Activated T-helper 1 cell treated with Interleukin-2 at 50 U/mL for 16 hours (primary cell): ENCODE results near the gene ALDH18A1.

Experiments used
- DNase-seq: peaks from one replicate; pipeline ENCODE4 v3.0.0-alpha.2; 2020; ENCODE audit warnings: low read depth

Gene ALDH18A1

DNA sequence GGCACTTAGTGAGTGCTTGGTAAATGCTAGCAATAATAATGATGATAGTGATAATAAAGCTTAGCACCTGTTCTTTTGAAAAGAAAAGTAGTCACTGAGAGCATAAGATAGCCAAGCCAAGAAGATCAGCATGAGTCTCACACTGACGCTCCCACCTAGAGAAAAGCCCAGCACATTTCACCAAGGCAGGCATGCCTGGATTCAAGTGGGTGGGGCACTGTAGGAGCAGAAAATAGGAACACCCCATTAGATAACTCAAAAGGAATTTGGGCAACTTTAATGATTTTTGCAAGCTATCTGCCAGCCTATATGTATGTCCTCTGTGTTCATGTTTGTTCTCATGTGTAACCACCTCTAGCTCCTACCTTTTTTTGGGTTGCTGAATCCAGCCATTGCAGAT is 77.2 kb downstream of the ALDH18A1 start:
- no peak for DNase-seq

- DNase-seq = no peak
These were observed 77.9 kb downstream of the ALDH18A1 start for GRCh38 chr10:95578619-95579018.

DNA sequence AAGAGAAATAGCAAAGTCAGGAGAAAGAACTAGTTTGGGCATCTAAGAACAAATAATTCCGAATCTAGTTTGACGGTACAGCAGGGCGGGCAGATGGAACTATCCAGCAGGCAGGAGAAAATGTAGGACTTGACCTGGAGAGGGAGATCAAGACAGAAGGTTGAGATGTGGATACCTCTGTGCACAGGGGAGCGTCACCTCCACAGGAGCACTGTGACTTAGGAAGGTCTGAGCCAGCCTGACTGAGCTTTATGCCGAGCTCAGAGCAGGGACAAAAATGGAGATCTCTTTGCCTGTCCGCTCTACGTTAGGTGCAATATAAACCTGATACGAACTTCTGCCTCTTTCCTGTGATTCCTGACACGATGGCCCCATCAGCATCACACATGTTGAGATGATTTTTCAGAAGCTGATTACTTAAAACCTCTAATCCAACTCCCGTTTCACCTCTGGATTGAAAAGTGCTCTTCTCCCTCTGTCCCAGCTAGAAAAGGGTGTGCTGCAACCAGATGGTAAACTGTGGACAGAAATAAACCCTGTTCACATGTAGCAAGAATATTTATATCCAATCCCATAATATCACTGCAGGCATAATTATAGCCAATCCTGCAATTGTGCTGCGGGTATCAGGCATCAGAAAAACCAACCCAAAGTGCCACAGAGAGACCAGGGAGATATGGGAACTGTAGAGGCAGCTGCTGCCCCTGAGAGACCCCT is 81.7 kb downstream of the ALDH18A1 start:
- no peak for DNase-seq

GRCh38 chr10:95573964-95574604 is 82.4 kb downstream of the ALDH18A1 start:
- no peak for DNase-seq

DNA sequence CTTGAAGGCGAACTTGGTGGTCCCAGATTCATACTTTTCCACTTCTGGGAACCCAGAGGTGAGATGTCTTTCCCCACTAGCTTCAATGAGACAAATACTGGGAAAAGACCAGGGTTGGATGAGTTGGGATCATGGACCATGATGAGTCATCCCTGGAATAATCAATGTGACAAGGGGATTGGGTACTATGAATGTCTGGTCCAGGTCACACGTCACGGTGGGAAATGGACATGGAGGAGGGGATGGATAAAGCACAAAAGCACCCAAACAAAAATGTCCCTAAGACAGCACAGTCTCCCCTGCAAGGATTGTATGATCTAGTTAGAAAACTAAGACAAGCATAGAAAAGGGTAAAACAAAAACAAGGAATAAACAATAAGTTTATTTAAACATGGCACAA is 83.0 kb downstream of the ALDH18A1 start:
- DNase-seq = no peak

- no peak for DNase-seq
These were observed 84.2 kb downstream of the ALDH18A1 start for GRCh38 chr10:95572131-95572820.

GRCh38 chr10:95571390-95571789 is 85.1 kb downstream of the ALDH18A1 start:
- no peak for DNase-seq

DNA sequence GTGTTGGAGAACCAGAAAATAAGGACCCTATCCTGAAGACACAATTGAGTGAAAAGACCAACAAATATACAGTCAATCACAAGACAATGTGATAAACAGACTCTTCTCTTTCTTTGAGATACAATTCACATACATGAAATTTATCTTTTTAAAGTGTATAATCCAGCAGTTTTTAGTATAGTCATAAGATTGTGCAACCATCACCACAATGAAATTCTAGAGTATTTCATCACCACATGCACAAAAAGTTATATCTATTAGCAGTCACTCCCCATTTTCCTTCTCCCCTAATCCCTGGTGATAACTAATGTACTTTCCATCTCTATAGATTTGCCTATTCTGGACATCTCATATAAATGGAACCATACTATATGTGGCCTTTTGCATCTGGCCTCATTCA is 87.1 kb downstream of the ALDH18A1 start:
- no peak for DNase-seq

DNA sequence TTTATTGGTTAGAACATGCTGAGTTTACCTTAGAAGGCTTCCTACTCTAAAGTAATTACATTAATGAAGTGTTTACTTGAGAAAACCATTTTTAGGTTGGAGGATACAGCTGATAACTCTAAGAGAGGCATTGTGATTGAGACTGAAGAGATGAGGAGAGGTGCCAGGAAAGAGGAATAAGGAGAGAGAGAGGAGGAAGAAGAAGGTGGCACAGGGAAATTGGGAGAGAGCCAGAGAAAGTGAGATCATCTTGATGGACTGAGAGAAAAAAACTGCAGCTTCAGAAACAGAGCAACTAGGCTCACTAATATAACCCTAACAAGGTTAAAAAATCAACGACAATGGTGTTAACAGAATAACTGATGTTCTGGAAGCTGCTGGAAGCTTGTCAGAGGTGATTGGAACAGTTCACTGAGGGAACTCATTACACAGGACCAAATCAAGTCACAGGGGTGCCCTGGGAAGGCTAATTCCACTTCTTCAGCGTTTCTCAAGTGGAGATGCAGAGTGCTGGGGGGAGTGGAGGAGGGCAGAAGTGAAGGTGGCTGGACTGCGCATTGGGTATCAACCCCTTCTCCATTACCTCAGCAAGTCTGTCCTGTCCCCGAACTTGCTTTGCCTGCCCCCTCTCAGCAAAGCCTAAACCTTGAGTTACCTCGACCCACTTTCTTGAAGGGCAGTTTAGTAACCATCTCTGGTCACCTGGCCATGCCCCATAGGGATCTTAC is 88.4 kb downstream of the ALDH18A1 start:
- no peak for DNase-seq

DNA sequence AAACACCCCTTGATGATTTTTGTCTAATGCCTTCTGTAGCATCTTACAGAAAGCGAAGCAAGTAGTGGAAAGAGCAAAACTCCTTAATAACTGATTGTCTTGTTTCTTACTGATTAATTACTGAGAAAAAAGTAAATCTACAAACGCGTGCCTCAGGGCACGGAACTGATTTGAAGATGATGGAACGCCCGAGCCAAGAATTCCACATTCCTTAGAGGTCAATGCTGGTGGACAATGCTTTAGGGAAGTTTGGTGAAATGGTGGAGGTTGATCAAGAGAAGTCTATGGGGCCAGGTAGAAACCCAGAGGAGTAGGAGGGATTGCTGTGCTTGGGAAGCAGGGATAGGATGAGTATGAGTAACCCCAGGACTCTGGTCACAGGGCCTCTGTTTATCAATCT is 90.4 kb downstream of the ALDH18A1 start:
- no peak for DNase-seq

- no peak for DNase-seq
These were observed 91.2 kb downstream of the ALDH18A1 start for GRCh38 chr10:95565336-95565735.

GRCh38 chr10:95564291-95564690 is 92.2 kb downstream of the ALDH18A1 start:
- no peak for DNase-seq

DNA sequence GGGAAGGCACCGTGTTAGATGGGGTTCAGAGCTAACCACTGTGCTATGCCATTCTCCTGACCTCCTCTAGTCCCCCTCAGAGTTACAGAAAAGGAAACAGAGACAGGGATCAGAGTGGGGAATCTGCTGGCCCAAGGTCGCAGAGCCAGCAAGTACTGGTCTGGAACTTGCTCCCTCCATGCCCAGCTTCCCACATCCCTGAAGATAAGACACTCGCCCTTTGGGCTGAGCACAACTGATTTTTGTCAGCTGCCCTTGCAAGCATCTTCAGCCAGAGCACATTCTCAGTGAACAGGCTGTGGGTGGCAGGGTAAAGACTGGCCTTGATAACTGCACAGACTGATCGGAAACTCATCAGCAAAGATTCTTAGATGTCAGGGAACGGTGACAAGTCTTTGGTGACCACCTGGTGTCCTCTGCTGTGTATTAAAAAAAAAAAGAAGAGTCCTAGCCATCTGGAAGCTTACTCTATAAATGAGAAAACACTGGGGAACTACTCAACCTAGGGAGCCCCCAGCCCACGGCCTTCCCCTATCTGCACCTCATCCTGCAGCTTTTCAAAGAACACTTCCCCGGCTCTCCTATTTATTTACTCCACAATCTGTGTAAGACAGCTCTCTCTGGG is 94.1 kb downstream of the ALDH18A1 start:
- DNase-seq = no peak

- DNase-seq = no peak
These were observed 94.7 kb downstream of the ALDH18A1 start for GRCh38 chr10:95561864-95562177.

DNA sequence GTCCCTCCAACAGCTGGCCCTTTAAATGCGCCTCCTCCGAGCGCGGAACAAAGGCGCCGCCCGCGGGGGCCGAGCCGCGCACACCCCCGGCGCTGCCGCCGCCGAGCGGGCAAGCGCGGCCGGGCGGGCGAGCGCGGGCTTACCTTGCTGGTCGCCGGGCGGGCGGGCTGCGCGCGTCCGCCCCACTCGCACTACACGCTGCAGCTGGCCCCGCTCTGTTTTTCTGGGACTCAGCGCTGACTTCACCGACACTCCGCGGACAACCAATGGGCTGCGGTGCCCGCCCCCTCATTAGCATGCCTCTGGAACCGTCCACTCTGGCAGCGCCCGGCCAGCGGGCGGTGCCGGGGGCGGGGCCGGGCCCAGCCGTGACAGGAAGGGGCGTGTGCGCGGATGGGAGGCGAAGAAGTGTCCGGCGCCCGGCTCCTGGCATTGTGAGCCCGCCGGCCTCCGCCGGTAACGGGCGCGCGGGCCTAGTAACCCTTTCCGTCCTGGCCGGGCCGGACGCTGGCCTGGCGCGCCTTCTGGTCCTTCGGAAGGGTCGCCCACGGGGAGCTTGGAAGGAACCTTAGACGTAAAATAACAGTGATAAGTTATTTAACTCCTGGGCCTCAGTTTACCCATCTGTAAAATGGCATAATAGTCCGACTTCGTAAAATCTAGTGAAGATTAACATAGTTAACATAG is 95.2 kb downstream of the ALDH18A1 start, which contains the start of gene SORBS1:
Gene SORBS1 (minus strand): TSS at position 195 of the 687 bp plus-strand sequence. CDS start 120,236 bp downstream, outside the sequence.
- peak; percentile 79 for DNase-seq

DNA sequence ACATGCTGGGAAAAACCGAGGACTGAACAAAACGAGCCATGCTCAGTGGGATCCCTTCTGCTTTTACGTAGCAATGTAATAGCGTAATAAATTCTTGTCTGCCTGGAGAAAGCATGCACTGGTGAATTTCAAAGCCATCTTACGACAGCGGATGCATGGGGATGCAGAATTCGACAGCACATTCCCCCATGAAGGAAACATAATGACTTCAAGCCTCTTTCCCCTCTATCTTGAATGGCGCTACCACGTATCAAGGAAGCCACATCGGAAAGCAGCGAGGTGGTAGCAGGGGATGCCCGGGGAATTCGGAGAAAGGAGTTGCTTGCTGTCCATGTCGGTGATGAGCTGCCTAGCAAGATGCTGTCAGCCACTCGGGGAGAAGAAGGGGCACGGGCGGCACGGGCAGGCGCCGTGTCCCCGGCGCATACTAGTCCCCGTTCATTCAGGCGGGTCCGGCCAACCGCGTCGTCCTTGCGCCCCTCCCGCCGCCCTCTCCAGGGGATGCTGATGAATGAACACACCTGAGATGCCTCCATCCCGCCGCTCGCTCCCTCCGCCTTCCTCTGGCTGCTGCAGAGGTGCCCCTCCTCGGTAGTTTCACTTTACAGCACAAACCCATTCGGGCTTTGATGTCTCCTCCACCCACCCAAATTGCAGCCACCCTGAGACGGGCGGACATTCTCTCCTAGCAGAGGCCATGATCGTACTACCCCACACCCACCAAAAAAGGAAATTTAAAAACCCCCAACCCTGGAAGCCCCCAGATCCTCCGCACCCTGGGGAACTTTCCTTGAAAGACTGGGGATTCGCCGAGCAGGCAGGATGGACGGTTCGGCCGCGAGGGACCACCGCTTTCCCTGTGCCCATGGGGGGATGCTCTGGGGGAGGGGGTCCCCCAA is 96.0 kb downstream of the ALDH18A1 start:
- peak; percentile 17 for DNase-seq

- DNase-seq = no peak
These were observed 96.6 kb downstream of the ALDH18A1 start for GRCh38 chr10:95559896-95560277.

GRCh38 chr10:95559471-95559870 is 97.0 kb downstream of the ALDH18A1 start:
- DNase-seq = no peak

DNA sequence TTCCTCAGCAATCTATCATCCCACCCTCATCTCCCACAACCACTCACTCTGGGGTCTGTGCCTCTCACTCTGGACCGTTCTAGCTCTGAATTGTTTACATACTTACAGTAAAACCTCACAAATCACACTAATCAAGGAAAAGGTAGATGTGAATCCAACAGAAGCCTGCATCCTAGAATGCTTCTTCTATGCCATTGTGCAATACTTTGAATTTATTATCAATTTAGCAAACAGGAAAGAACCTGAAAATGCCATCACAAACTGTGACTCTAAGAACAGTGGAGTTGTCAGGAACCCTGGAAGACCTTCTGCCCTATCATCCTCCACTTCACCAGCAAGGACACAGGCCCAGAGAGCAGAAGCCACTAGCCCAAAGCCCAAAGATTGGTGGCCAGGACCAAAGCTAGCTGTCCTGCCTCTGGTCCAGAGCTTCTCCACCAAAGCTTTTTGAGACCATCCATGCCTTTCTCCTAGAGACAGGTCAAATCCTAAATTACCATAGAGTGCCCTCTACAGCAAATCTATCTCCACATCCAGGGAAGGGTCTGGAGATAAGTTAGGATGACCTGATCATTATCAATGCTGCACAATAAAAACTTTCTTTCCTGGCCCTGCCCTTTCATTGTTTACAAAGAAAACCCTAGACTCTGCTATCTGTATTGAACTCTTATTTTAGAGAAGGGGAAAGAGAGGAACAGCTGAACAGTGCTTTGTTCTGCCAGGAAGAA is 97.8 kb downstream of the ALDH18A1 start:
- no peak for DNase-seq
